GM12874 (cell line): ENCODE measurements around the gene DSCAML1.

Source experiments
- CTCF ChIP-seq: IDR thresholded peaks from 2 replicates; pipeline ENCODE4 v1.5.1; 2011; ENCODE audit warnings: low read depth, mild to moderate bottlenecking, control low read depth, low read length, moderate library complexity; ENCODE audit not compliant: insufficient read depth

The DSCAML1 gene

DNA sequence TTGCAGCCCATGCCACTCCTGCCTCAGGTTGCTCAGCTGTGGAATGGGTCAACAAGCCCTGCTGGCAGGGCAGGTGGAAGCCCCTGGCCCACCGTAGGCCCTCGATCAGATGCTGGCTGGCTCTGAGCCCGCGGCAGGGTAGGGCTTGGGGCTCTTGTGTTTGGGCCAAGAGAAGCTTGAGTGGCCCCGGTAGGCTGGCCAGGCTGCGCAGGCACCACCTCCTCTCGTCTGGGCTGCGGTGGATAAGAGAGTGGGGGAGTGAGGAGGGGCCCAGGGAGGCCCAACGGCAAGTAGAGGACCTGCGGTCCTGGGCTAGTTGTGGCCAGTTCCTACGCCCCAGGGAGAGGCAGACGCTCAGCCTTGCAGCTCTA is 354.2 kb downstream of the DSCAML1 start:
- TF ChIP-seq CTCF, result no peak

DNA sequence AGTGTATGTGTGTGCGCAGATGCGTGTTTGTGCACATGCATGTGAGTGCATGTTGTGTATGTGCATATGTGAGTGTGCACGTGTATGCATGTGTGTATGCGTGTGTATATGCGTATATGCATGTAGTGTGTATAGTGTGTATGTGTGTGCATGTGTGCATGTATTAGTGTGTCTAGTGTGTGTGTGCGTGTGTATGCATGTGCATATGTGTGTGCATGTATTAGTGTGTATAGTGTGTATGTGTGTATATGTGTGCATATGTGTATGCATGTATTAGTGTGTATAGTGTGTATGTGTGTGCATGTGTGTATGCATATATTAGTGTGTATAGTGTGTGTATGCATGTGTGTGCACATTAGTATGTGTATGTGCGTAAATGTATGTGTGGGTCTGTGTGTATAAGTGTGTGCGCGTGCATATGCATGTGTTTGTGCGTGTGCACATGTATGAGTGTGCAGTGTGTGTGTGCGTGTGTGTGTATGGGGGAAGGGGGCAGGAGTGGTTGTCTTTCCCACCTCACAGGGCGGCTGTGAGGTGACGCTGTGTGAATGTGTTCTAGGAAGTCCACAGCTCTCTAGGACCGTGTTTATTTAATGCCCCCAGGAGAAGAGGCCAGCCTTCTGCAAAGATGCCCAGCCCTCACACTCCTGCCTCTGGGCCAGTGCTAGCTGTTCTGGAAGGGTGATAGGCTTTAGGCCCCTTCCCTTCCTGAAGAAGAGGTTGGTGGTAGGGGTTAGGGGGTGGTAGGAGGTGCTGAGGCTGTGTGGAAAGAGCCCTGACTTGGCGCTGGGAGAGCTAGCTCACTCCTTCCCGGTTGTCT is 354.8 kb downstream of the DSCAML1 start:
- no peak for TF ChIP-seq CTCF

DNA sequence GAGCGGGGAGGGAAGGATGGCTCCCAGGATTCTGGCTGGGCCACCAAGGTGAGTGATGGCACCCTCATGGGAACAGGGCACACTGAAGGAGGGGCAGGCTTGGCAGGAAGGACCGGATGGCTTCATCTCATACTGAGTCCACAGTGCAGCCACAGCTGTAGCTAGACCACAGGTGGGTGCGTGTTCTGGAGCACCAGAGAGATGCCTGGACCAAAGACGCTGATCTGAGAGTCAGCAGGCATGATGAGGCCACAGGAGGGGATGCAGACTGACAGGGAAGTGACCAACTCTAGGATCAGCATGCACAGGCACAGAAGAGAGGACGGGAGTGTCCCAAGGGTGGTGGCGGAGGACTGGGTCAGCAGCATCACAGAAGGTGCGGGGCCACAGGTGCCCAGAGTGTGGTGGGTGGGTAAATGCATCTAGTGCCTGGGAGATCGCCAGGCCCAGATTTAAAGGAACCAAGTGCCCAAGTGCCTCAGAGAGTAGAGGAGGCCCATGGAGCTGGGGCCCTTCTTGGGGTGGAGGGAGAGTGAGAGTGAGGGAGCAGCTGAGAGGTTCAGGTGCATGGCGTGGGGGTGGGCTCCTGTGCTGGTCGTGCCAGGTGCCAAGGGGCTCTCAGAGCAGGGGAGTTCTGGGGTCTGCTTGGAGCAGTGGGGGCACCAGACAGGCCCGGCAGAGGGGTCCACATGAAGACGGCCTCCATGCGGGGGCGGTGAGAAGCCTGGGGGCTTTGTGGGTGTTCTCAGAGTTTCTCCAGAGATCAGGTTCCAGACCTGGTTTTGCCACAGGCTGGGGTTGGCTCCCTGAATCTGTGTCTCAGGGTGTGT is 355.7 kb downstream of the DSCAML1 start:
- no peak for TF ChIP-seq CTCF

GRCh38 chr11:117440258-117440657 is 356.8 kb downstream of the DSCAML1 start:
- TF ChIP-seq CTCF, result no peak

DNA sequence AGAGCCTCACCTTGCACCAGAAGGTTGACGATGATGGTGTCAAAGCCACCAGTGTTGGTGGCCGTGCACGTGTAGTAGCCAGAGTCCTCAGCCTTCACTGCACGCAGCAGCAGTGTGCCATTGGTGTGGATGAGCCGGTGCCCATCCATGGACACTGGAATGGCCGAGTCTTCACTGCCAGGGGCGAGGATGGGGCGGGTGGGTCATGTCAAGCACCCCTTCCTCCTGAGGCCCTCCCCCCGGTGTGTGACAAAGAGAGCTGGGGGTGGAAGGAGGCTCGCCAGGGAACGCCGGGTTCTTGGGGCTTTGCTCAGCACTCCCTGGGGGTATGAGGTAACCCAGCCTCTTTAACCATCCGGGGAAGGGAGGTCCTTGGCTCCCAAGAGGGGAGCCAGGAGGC is 357.8 kb downstream of the DSCAML1 start:
- no peak for TF ChIP-seq CTCF

- TF ChIP-seq CTCF, result no peak
These were observed 358.5 kb downstream of the DSCAML1 start for GRCh38 chr11:117438371-117439000.

- no peak for TF ChIP-seq CTCF
These were observed 359.3 kb downstream of the DSCAML1 start for GRCh38 chr11:117437791-117438130.
